Uterus (tissue), 4 donors: ENCODE measurements around the gene CDKN2B-AS1. TPM values are rescaled to one million over a fixed set of nuclear protein-coding genes. Genes with fewer than 3 reads are reported as not detected.

Source experiments
- DNase-seq, 2 donors: peaks; one replicate each; pipeline ENCODE4 v3.0.0-alpha.2; 2019 to 2020
- H3K27ac ChIP-seq, 2 donors: fragments of 200-600 bp; sonication (generic); 1 replicate in 1 of 2; 2 replicates in 1 of 2; pipeline ENCODE4 v1.5.1; 2016 to 2018
- H3K27me3 ChIP-seq, 2 donors: fragments of 200-600 bp; sonication (generic); one replicate each; pipeline ENCODE4 v1.5.1; 2018 to 2019; ENCODE audit warnings: control low read depth in 1 of 2
- H3K36me3 ChIP-seq, 2 donors: fragments of 200-600 bp; sonication (generic); one replicate each; pipeline ENCODE4 v1.5.1; 2019; ENCODE audit warnings: control low read depth in 1 of 2
- H3K4me1 ChIP-seq, 2 donors: fragments of 200-600 bp; sonication (generic); one replicate each; pipeline ENCODE4 v1.5.1; 2018 to 2019; ENCODE audit warnings: control low read depth in 1 of 2
- H3K4me3 ChIP-seq, 2 donors: fragments of 200-600 bp; sonication (generic); 1 replicate in 1 of 2; 2 replicates in 1 of 2; pipeline ENCODE4 v1.5.1; 2018 to 2019; ENCODE audit warnings: mild to moderate bottlenecking in 1 of 2
- H3K9me3 ChIP-seq, 2 donors: fragments of 200-600 bp; sonication (generic); one replicate each; pipeline ENCODE4 v1.5.1; 2019; ENCODE audit warnings: control low read depth in 1 of 2
- POLR2A ChIP-seq, 2 donors: fragments of 450-650 bp; IDR thresholded peaks; one replicate each; pipeline ENCODE4 v1.6.1; 2016; ENCODE audit warnings: antibody characterized with exemption in 2 of 2, mild to moderate bottlenecking in 1 of 2, moderate library complexity in 1 of 2
- intact Hi-C: fragments of 100-400 bp; cut with DNase I; formaldehyde crosslinking; loops from one replicate; pipeline ENCODE4 v1.15.1; 2023; ENCODE audit warnings: low total_unique reads
- total RNA-seq, 4 donors: library from RNA; depleted of rRNA in 3 of 4; stranded (reverse); fragments of >200 nt in 3 of 4; gene quantifications; one replicate each; pipeline versions ENCODE4 v1.1.0 to v1.2.4, GENCODE V29; 2014 to 2023
- TF ChIP-seq, protein P1 (sequence below), 4 experiments: fragments of 200-600 bp in 2 of 4; fragments of 450-650 bp in 2 of 4; sonication (generic) in 2 of 4; IDR thresholded peaks; one replicate each; pipeline ENCODE4 v1.5.1; 2016 to 2019; ENCODE audit warnings: antibody characterized with exemption in 4 of 4, mild to moderate bottlenecking in 2 of 4, moderate library complexity in 1 of 4
- donor health status: DM: yes; HTN: yes; CAD: no.

CDKN2B-AS1 gene
- total RNA-seq, 4 donors from 2014 or later, result 0.29 to 1.8 (median 0.35) TPM; not detected in 1

DNA sequence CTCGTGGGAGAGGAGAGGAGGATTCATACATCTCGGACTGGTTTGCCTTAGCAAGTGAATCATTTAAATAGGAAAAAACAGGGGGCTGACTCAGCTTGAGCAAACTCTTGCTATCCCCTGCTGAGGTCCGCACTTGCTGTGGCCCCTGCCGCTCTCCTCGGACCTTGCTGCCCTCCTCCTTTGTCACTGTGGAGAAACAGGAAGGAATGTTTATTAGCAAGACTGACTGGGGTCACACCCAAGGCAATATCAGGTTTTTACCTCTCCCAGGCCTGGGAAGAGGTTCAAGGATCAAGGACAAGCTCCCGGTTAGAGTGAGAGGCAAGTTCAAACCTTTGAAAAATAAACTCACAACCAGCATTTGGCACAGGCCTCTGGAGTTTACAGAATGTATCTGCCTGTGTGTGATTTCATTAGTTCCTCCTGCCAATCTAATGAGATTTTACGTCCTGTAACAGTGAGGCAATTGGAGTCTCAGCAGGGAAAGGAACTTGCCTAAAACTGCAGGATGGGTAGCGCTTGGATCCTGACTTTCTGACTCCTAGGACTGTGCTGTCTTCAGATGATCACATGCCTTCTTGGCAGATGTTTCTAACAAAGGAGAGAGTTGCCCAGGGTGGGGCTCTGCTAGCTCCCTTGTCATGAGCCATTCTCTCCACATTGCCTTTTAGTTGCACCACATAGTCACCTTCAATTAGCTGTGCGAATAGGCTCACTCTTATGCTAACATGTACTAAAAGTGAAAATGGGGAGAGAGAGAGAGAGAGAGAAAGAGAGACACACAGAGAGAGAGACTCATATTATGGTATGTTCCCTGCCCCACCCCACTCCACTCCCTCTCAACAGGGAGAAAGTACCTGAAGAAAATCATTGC is 123.2 kb downstream of the CDKN2B-AS1 start:
- TF ChIP-seq POLR2A (IDR thresholded peaks at IDR 0.05), result no peak
- TF ChIP-seq, protein P1, sequence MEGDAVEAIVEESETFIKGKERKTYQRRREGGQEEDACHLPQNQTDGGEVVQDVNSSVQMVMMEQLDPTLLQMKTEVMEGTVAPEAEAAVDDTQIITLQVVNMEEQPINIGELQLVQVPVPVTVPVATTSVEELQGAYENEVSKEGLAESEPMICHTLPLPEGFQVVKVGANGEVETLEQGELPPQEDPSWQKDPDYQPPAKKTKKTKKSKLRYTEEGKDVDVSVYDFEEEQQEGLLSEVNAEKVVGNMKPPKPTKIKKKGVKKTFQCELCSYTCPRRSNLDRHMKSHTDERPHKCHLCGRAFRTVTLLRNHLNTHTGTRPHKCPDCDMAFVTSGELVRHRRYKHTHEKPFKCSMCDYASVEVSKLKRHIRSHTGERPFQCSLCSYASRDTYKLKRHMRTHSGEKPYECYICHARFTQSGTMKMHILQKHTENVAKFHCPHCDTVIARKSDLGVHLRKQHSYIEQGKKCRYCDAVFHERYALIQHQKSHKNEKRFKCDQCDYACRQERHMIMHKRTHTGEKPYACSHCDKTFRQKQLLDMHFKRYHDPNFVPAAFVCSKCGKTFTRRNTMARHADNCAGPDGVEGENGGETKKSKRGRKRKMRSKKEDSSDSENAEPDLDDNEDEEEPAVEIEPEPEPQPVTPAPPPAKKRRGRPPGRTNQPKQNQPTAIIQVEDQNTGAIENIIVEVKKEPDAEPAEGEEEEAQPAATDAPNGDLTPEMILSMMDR (IDR thresholded peaks at IDR 0.05), result no peak
- H3K9me3 ChIP-seq, result no peaks in the 10 kb centered on the region
- H3K27ac ChIP-seq, result peak overlapping the region; percentile 12 to 30
- DNase-seq, result no peak
- H3K36me3 ChIP-seq, result no peaks in the 10 kb centered on the region
- no peaks in the 10 kb centered on the region for H3K4me1 ChIP-seq
- intact Hi-C loops, result no loop called here
- H3K4me3 ChIP-seq, result no peak overlapping the region
- H3K27me3 ChIP-seq, result no peaks in the 10 kb centered on the region

DNA sequence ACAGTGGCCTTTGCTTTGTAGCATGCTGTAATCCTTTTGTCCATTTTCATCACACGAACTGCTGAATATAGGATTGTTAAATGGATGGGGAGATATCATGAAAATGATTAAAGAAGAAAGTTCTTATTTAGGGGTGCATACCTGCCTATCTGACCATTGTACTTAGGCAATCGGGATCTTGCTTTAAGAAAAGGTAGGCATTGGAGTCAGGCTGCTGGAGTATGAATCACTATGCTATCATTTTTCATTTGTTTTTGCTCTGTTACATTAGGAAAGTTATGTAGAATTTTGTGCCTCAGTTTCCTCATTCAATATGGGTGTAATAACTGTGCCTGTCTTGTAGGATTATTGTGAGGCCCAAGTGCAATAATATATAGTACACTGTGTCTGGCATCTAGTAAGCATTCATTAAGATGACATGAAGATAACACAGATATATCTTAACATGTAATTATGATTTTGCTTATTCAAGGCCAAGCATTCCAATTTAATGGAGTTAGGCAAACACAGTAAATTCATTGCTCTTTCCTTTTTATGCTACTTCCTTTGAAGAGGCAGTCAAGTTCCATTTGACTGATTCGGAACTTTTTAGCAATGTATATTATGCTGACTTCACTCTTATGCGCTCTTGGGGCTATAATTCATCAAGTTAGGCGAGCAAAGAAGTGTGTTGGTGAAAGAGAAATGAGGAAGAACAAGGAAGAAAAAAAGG is 124.4 kb downstream of the CDKN2B-AS1 start:
- no peak for DNase-seq
- Histone ChIP-seq H3K27me3 (no peaks in the 10 kb centered on the region), H3K27ac (no peak overlapping the region), H3K4me3 (no peak overlapping the region), H3K9me3 (no peaks in the 10 kb centered on the region), H3K36me3 (no peaks in the 10 kb centered on the region), H3K4me1 (no peaks in the 10 kb centered on the region)
- intact Hi-C loops, result no loop called here
- no peak for TF ChIP-seq POLR2A (IDR thresholded peaks at IDR 0.05)
- TF ChIP-seq, protein P1 (IDR thresholded peaks at IDR 0.05), result no peak

DNA sequence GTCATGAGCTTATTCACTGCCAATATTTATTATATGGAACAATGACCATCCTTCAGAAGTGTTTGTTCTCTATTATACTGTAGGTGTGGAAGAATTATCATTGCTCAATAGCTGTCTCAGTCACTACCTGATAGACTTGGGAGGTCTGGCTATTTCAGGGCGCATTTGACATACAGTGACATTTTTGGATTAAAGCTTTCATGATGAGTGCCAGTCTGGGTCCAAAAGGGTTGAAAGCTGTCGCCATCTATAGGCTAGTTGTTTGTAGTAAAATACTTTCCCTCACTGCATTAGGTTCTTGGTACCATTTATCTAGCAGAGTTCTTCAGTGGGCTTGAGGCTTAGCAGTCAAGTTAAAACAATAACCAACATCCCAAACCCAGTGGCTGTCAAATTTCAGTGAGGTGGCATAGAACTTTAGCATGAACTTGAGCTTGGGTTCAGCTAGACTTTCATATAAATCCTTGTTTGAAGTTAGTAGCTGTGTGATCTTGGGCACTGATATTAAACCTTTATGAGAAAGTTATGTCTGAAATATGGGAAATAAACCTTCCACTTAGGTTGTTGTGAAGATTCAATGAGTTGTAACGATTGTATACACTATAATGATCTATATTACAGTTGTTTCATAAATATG is 125.0 kb downstream of the CDKN2B-AS1 start:
- intact Hi-C loops, result no loop called here
- TF ChIP-seq, protein P1 (IDR thresholded peaks at IDR 0.05), result peak in 1 of 4 experiments; percentile 8
- TF ChIP-seq POLR2A (IDR thresholded peaks at IDR 0.05), result no peak
- H3K4me1 ChIP-seq, result no peaks in the 10 kb centered on the region
- no peaks in the 10 kb centered on the region for H3K9me3 ChIP-seq
- H3K27me3 ChIP-seq, result no peaks in the 10 kb centered on the region
- H3K36me3 ChIP-seq, result no peaks in the 10 kb centered on the region
- H3K27ac ChIP-seq, result no peak overlapping the region
- H3K4me3 ChIP-seq, result no peak overlapping the region
- no peak for DNase-seq

DNA sequence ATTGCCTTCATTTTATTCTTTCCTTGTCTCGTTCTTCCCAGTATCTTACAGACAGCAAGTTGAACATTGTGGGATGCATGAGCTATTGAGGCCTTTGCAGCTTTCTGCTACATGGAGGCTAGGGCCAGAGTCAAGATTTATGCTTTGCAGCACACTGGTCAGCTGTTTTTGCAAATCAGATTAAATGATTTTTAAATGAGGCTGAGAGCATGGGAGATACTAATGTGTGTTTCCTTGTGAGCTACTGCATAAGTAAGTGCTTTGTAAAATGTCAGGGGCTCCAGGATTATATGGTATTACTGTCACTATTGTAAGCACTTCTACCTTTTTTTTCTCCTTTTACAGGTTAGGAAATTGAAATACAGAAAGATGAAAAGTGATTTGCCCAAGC is 125.6 kb downstream of the CDKN2B-AS1 start:
- Histone ChIP-seq H3K27me3 (no peaks in the 10 kb centered on the region), H3K4me3 (no peak overlapping the region), H3K36me3 (no peaks in the 10 kb centered on the region), H3K9me3 (no peaks in the 10 kb centered on the region), H3K27ac (no peak overlapping the region), H3K4me1 (no peaks in the 10 kb centered on the region)
- intact Hi-C loops, result no loop called here
- no peak for DNase-seq
- TF ChIP-seq, protein P1 (IDR thresholded peaks at IDR 0.05), result no peak
- TF ChIP-seq POLR2A (IDR thresholded peaks at IDR 0.05), result no peak
